ENCODE measurements around the gene SLC17A7. TPM values are rescaled to one million over a fixed set of nuclear protein-coding genes. Genes with fewer than 3 reads are reported as not detected.

SLC17A7 gene
- total and polyA plus RNA-seq, 2 of the 13 experiments (the other 11 are each of a cell fraction or from before 2014, with no cell fraction given) = 0.32 TPM; not detected in 1

- peak; percentile 37; the same call in 1 of the 2 replicates for TF ChIP-seq IRF9 (CRISPR knock-in tag; IDR thresholded peaks at IDR 0.05; ENCODE audit: borderline replicate concordance)
- TF ChIP-seq SUZ12 (IDR thresholded peaks at IDR 0.05; ENCODE audit: low read depth, low read length) = peak; percentile 98
- 0 out of 2 replicates have a peak, but pooled peaks have one; percentile 30 for TF ChIP-seq RXRB (CRISPR knock-in tag; IDR thresholded peaks at IDR 0.05; ENCODE audit: borderline replicate concordance)
- TF ChIP-seq SIX1 (CRISPR knock-in tag; IDR thresholded peaks at IDR 0.05; ENCODE audit: borderline replicate concordance) = no peak
- TF ChIP-seq ZNF792 (CRISPR knock-in tag; IDR thresholded peaks at IDR 0.05) = peak; percentile 56; the same call in 1 of the 2 replicates
- no peak for TF ChIP-seq WIZ (CRISPR knock-in tag; IDR thresholded peaks at IDR 0.05)
- TF ChIP-seq ZNF276 (CRISPR knock-in tag; IDR thresholded peaks at IDR 0.05; ENCODE audit: low read depth) = peak; percentile 66; the same call in 1 of the 2 replicates
- 0 out of 2 replicates have a peak, but pooled peaks have one; percentile 45 for TF ChIP-seq PAX8 (CRISPR knock-in tag; IDR thresholded peaks at IDR 0.05; ENCODE audit: borderline replicate concordance)
- 0 out of 2 replicates have a peak, but pooled peaks have one; percentile 15 for TF ChIP-seq MEIS2 (CRISPR knock-in tag; IDR thresholded peaks at IDR 0.05)
- peak; percentile 29 for TF ChIP-seq U2AF1 (optimal IDR thresholded peaks at IDR 0.05; ENCODE audit: low read depth, low read length)
- no peak for TF ChIP-seq ZFYVE20 (CRISPR knock-in tag; IDR thresholded peaks at IDR 0.05; ENCODE audit: borderline replicate concordance, low read depth)
- TF ChIP-seq ZNF761 (CRISPR knock-in tag; conservative IDR thresholded peaks at IDR 0.05) = 0 out of 2 replicates have a peak, but pooled peaks have one; percentile 52
- no peak for TF ChIP-seq ZNF329 (CRISPR knock-in tag; IDR thresholded peaks at IDR 0.05; ENCODE audit: low read depth)
- TF ChIP-seq ZNF720 (CRISPR knock-in tag; IDR thresholded peaks at IDR 0.05) = 0 out of 2 replicates have a peak, but pooled peaks have one; percentile 3
- peak; percentile 69; the same call in 1 of the 2 replicates for TF ChIP-seq ZFY (CRISPR knock-in tag; IDR thresholded peaks at IDR 0.05)
- no peak for TF ChIP-seq JUNB (CRISPR knock-in tag; IDR thresholded peaks at IDR 0.05; ENCODE audit: borderline replicate concordance)
- TF ChIP-seq PBX2 (CRISPR knock-in tag; IDR thresholded peaks at IDR 0.05) = no peak
- TF ChIP-seq ZNF367 (CRISPR knock-in tag; IDR thresholded peaks at IDR 0.05; ENCODE audit: borderline replicate concordance) = no peak
- peak; percentile 67; the same call in 1 of the 2 replicates for TF ChIP-seq U2AF2 (IDR thresholded peaks at IDR 0.05; ENCODE audit: low read depth, low read length)
- peak; percentile 52; the same call in 1 of the 2 replicates for TF ChIP-seq ETV5 (CRISPR knock-in tag; IDR thresholded peaks at IDR 0.05; ENCODE audit: borderline replicate concordance)
- no peak for TF ChIP-seq SOX6 (IDR thresholded peaks at IDR 0.05)
- TF ChIP-seq SOX6 (CRISPR knock-in tag; IDR thresholded peaks at IDR 0.05) = peak; percentile 20; the same call in 1 of the 2 replicates
- TF ChIP-seq RNF2 (conservative IDR thresholded peaks at IDR 0.05; ENCODE audit: low read depth) = 0 out of 2 replicates have a peak, but pooled peaks have one; percentile 46
- peak; percentile 47; the same call in 1 of the 2 replicates for TF ChIP-seq TAF1 (CRISPR knock-in tag; IDR thresholded peaks at IDR 0.05)
- no peak for TF ChIP-seq ZNF619 (CRISPR knock-in tag; IDR thresholded peaks at IDR 0.05)
- peak; percentile 60; the same call in 1 of the 2 replicates for TF ChIP-seq PAWR (CRISPR knock-in tag; IDR thresholded peaks at IDR 0.05; ENCODE audit: borderline replicate concordance)
Measured at GRCh38 chr19:49443366-49444099, 2.2 kb upstream of the SLC17A7 start (continued).
